WTC11 (cell line): ENCODE data around the gene MRE11. TPM values are rescaled to one million over a fixed set of nuclear protein-coding genes. Genes with fewer than 3 reads are reported as not detected.

Source experiments
- ATAC-seq: fragments of 200-7000 bp; cut with Tn5 transposase; 2 replicates; pipeline ENCODE4 v1.10.0; 2021; ENCODE audit warnings: mild to moderate bottlenecking, moderate library complexity
- CTCF ChIA-PET: fragments of 300-600 bp; sonication (Branson Sonifier 250); formaldehyde crosslinking; loops from one replicate; lab custom pipeline; 2021; ENCODE audit warnings: antibody characterized with exemption; lab: Charles Lee
- POLR2A ChIA-PET: fragments of 350-600 bp; sonication (Branson Sonifier 250); formaldehyde crosslinking; loops from one replicate; lab custom pipeline; 2021; ENCODE audit warnings: antibody characterized with exemption; lab: Charles Lee
- DNase-seq: peaks from one replicate; pipeline ENCODE4 v3.0.0; 2021; ENCODE audit warnings: low spot score
- H3K27ac Mint-ChIP-seq: 2 replicates; pipeline ENCODE4 v1.8.0; 2021; ENCODE audit warnings: mixed read lengths
- H3K27me3 Mint-ChIP-seq: 2 replicates; pipeline ENCODE4 v1.8.0; 2021; ENCODE audit warnings: low read depth, mild to moderate bottlenecking, moderate library complexity, mixed read lengths
- H3K36me3 Mint-ChIP-seq: 2 replicates; pipeline ENCODE4 v1.8.0; 2021; ENCODE audit warnings: mixed read lengths
- H3K4me1 Mint-ChIP-seq: 2 replicates; pipeline ENCODE4 v1.8.0; 2022; ENCODE audit warnings: mixed read lengths
- H3K4me3 Mint-ChIP-seq: 2 replicates; pipeline ENCODE4 v1.8.0; 2021; ENCODE audit warnings: mild to moderate bottlenecking, moderate library complexity, mixed read lengths
- H3K9me3 Mint-ChIP-seq: 2 replicates; pipeline ENCODE4 v1.8.0; 2021; ENCODE audit warnings: mixed read lengths
- FOXJ3 ChIP-seq: sonication (generic); formaldehyde crosslinking; IDR thresholded peaks from 2 replicates; pipeline ENCODE4 v1.9.0; 2021; ENCODE audit warnings: missing genetic modification reagents, mild to moderate bottlenecking, borderline replicate concordance
- FOXP1 ChIP-seq: sonication (generic); formaldehyde crosslinking; IDR thresholded peaks from 2 replicates; pipeline ENCODE4 v1.8.0; 2022; ENCODE audit warnings: missing genetic modification reagents, mild to moderate bottlenecking, moderate library complexity, borderline replicate concordance
- GRHL2 ChIP-seq: fragments of 250-450 bp; sonication (Bioruptor Pico); IDR thresholded peaks from 2 replicates; pipeline ENCODE4 v1.8.0; 2022; ENCODE audit warnings: mild to moderate bottlenecking, moderate library complexity; ENCODE audit not compliant: insufficient replicate concordance, severe bottlenecking
- MXD4 ChIP-seq: fragments of 250-450 bp; sonication (Bioruptor Pico); IDR thresholded peaks from 2 replicates; pipeline ENCODE4 v1.8.0; 2021; ENCODE audit warnings: mild to moderate bottlenecking, moderate library complexity, borderline replicate concordance
- SMAD4 ChIP-seq: sonication (generic); formaldehyde crosslinking; IDR thresholded peaks from 2 replicates; pipeline ENCODE4 v1.8.0; 2022; ENCODE audit warnings: mild to moderate bottlenecking, missing genetic modification reagents
- TCF7 ChIP-seq: sonication (generic); formaldehyde crosslinking; IDR thresholded peaks from 2 replicates; pipeline ENCODE4 v1.8.0; 2022; ENCODE audit warnings: mild to moderate bottlenecking, low read depth, missing genetic modification reagents, moderate library complexity
- TEAD4 ChIP-seq: sonication (generic); formaldehyde crosslinking; IDR thresholded peaks from 2 replicates; pipeline ENCODE4 v1.8.0; 2022; ENCODE audit warnings: mild to moderate bottlenecking, missing genetic modification reagents
- ZNF138 ChIP-seq: sonication (generic); formaldehyde crosslinking; conservative IDR thresholded peaks from 2 replicates; pipeline ENCODE4 v1.8.1; 2022; ENCODE audit warnings: mild to moderate bottlenecking, moderate library complexity, missing genetic modification reagents
- ZNF232 ChIP-seq: sonication (generic); formaldehyde crosslinking; IDR thresholded peaks from 2 replicates; pipeline ENCODE4 v1.8.0; 2022; ENCODE audit warnings: mild to moderate bottlenecking, missing genetic modification reagents
- ZNF263 ChIP-seq: sonication (generic); formaldehyde crosslinking; IDR thresholded peaks from 2 replicates; pipeline ENCODE4 v1.8.1; 2022; ENCODE audit warnings: low read depth, mild to moderate bottlenecking, moderate library complexity, missing genetic modification reagents
- total RNA-seq: library from RNA; stranded (reverse); gene quantifications from 3 replicates; pipeline ENCODE4 v1.2.3, GENCODE V29; 2021
- TF ChIP-seq, protein P1 (sequence below): fragments of 250-450 bp; sonication (Bioruptor Pico); IDR thresholded peaks from 2 replicates; pipeline ENCODE4 v1.9.0; 2021; ENCODE audit warnings: mild to moderate bottlenecking, borderline replicate concordance
- TF ChIP-seq, protein P2 (sequence below): sonication (generic); formaldehyde crosslinking; IDR thresholded peaks from 2 replicates; pipeline ENCODE4 v1.8.0; 2022; ENCODE audit warnings: mild to moderate bottlenecking, missing genetic modification reagents
- TF ChIP-seq, protein P3 (sequence below): sonication (generic); formaldehyde crosslinking; IDR thresholded peaks from 2 replicates; pipeline ENCODE4 v1.8.1; 2023; ENCODE audit warnings: mild to moderate bottlenecking, missing genetic modification reagents
- TF ChIP-seq, protein P4 (sequence below): fragments of 250-450 bp; sonication (Bioruptor Pico); IDR thresholded peaks from 2 replicates; pipeline ENCODE4 v1.9.0; 2021; ENCODE audit warnings: mild to moderate bottlenecking
- TF ChIP-seq, protein P5 (sequence below): sonication (generic); formaldehyde crosslinking; conservative IDR thresholded peaks from 2 replicates; pipeline ENCODE4 v1.8.1; 2022; ENCODE audit warnings: mild to moderate bottlenecking, missing genetic modification reagents
- TF ChIP-seq, protein P6 (sequence below): sonication (generic); formaldehyde crosslinking; IDR thresholded peaks from 2 replicates; pipeline ENCODE4 v1.8.0; 2022; ENCODE audit warnings: mild to moderate bottlenecking, missing genetic modification reagents
- TF ChIP-seq, protein P7 (sequence below): sonication (generic); formaldehyde crosslinking; conservative IDR thresholded peaks from 2 replicates; pipeline ENCODE4 v1.8.1; 2023; ENCODE audit warnings: mild to moderate bottlenecking, low read depth, missing genetic modification reagents, moderate library complexity
- TF ChIP-seq, protein P8 (sequence below): sonication (generic); formaldehyde crosslinking; IDR thresholded peaks from 2 replicates; pipeline ENCODE4 v1.8.1; 2023; ENCODE audit warnings: mild to moderate bottlenecking, missing genetic modification reagents

Gene MRE11
- total RNA-seq, 1 experiment from 2014 or later: 34.3 TPM

DNA sequence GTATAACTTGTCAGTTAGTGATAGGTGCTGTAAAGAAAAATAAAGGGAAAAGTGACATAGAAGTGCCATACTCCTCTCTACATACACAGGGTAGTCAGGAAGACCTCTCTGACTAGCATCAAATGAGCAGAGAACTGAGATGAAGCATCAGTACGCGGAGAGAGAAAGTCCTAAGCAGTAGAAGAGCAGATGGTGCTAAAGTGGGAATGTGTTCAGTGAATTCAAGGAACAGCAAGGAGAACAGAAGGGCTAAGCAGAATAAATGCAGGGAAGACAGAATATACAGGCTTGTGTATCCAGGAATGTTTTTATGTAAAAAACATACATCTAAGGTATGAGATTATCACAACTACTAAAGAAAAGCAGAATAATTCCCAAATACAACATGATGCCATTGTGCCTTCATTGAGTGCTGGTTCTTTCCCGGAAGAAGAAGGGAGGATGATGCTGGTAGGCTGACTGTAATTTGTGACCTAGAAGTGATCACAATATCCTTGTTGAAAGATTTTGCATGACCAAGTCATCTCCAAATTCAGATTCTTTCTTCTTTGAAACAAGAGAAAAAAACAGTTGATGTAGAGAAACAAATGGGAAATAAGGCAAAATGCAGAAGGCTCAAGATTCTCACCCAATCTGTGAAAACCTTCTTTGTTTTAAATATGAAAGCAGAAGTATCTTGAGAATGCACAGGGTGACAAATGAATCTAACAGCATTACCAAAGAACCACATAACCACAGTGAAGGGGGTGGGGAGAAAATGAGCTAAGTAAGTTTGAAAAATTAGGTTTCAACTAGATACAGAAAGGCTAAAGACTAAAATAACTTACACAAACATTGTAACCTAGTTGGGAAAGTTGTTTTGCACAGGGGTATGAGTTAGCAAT, 20.5 kb downstream of the MRE11 start:
- POLR2A ChIA-PET: no interaction called here
- Mint-ChIP-seq H3K9me3 (no peaks in the 10 kb centered on the region), H3K36me3 (peaks cover 13% of the 10 kb centered on the region), H3K4me1 (peaks cover 22% of the 10 kb centered on the region), H3K27me3 (no peaks in the 10 kb centered on the region), H3K4me3 (peak overlapping the region; percentile 30), H3K27ac (peak overlapping the region; percentile 91)
- TF ChIP-seq TEAD4 (CRISPR knock-in tag) (no peak), FOXJ3 (no peak), TCF7 (CRISPR knock-in tag) (no peak), MXD4 (no peak), FOXP1 (CRISPR knock-in tag) (no peak)
- TF ChIP-seq, protein P1, sequence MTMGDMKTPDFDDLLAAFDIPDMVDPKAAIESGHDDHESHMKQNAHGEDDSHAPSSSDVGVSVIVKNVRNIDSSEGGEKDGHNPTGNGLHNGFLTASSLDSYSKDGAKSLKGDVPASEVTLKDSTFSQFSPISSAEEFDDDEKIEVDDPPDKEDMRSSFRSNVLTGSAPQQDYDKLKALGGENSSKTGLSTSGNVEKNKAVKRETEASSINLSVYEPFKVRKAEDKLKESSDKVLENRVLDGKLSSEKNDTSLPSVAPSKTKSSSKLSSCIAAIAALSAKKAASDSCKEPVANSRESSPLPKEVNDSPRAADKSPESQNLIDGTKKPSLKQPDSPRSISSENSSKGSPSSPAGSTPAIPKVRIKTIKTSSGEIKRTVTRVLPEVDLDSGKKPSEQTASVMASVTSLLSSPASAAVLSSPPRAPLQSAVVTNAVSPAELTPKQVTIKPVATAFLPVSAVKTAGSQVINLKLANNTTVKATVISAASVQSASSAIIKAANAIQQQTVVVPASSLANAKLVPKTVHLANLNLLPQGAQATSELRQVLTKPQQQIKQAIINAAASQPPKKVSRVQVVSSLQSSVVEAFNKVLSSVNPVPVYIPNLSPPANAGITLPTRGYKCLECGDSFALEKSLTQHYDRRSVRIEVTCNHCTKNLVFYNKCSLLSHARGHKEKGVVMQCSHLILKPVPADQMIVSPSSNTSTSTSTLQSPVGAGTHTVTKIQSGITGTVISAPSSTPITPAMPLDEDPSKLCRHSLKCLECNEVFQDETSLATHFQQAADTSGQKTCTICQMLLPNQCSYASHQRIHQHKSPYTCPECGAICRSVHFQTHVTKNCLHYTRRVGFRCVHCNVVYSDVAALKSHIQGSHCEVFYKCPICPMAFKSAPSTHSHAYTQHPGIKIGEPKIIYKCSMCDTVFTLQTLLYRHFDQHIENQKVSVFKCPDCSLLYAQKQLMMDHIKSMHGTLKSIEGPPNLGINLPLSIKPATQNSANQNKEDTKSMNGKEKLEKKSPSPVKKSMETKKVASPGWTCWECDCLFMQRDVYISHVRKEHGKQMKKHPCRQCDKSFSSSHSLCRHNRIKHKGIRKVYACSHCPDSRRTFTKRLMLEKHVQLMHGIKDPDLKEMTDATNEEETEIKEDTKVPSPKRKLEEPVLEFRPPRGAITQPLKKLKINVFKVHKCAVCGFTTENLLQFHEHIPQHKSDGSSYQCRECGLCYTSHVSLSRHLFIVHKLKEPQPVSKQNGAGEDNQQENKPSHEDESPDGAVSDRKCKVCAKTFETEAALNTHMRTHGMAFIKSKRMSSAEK (CRISPR knock-in tag): no peak
- TF ChIP-seq, protein P2, sequence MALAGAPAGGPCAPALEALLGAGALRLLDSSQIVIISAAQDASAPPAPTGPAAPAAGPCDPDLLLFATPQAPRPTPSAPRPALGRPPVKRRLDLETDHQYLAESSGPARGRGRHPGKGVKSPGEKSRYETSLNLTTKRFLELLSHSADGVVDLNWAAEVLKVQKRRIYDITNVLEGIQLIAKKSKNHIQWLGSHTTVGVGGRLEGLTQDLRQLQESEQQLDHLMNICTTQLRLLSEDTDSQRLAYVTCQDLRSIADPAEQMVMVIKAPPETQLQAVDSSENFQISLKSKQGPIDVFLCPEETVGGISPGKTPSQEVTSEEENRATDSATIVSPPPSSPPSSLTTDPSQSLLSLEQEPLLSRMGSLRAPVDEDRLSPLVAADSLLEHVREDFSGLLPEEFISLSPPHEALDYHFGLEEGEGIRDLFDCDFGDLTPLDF (CRISPR knock-in tag): no peak
- TF ChIP-seq, protein P3, sequence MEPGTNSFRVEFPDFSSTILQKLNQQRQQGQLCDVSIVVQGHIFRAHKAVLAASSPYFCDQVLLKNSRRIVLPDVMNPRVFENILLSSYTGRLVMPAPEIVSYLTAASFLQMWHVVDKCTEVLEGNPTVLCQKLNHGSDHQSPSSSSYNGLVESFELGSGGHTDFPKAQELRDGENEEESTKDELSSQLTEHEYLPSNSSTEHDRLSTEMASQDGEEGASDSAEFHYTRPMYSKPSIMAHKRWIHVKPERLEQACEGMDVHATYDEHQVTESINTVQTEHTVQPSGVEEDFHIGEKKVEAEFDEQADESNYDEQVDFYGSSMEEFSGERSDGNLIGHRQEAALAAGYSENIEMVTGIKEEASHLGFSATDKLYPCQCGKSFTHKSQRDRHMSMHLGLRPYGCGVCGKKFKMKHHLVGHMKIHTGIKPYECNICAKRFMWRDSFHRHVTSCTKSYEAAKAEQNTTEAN (CRISPR knock-in tag): no peak
- TF ChIP-seq, protein P4, sequence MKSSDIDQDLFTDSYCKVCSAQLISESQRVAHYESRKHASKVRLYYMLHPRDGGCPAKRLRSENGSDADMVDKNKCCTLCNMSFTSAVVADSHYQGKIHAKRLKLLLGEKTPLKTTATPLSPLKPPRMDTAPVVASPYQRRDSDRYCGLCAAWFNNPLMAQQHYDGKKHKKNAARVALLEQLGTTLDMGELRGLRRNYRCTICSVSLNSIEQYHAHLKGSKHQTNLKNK (CRISPR knock-in tag): no peak
- TF ChIP-seq, protein P5, sequence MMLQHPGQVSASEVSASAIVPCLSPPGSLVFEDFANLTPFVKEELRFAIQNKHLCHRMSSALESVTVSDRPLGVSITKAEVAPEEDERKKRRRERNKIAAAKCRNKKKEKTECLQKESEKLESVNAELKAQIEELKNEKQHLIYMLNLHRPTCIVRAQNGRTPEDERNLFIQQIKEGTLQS (CRISPR knock-in tag): no peak
- TF ChIP-seq, all 79 proteins: peak for 0
- DNase-seq (no peak), ATAC-seq (peak; percentile 38; the same call in 1 of the 2 replicates)
- CTCF ChIA-PET: no interaction called here

DNA sequence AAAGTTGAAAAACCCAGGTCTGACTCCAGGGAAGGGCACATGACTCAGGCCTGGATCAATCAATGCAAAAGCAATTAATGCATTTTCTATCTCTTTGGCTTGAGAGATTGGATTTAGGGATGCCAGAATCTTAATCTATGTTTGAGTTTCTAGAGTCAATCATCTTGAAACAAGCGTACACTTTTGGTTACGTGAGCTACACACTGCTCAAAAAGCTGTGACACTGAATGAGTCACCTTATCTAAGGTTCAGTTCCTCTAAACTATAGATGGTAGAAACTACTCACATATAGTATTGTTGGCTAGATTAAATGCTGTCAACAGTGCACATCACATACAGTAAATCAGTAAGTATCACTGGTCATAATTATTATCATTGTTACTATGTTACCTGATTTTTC, 24.2 kb downstream of the MRE11 start:
- ATAC-seq (no peak), DNase-seq (no peak)
- Mint-ChIP-seq H3K36me3 (peaks cover 17% of the 10 kb centered on the region), H3K27me3 (no peaks in the 10 kb centered on the region), H3K4me1 (peaks cover 18% of the 10 kb centered on the region), H3K27ac (no peak overlapping the region), H3K4me3 (no peak overlapping the region), H3K9me3 (peaks cover 1% of the 10 kb centered on the region; the same call in 1 of the 2 replicates)
- POLR2A ChIA-PET: no interaction called here
- CTCF ChIA-PET: no interaction called here
- TF ChIP-seq ZNF138 (CRISPR knock-in tag) (no peak), TEAD4 (CRISPR knock-in tag) (no peak), ZNF263 (CRISPR knock-in tag) (no peak), FOXJ3 (no peak), ZNF232 (no peak), SMAD4 (CRISPR knock-in tag) (no peak), TCF7 (CRISPR knock-in tag) (no peak), GRHL2 (CRISPR knock-in tag) (no peak), MXD4 (no peak)
- TF ChIP-seq, protein P6, sequence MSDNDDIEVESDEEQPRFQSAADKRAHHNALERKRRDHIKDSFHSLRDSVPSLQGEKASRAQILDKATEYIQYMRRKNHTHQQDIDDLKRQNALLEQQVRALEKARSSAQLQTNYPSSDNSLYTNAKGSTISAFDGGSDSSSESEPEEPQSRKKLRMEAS (CRISPR knock-in tag): no peak
- TF ChIP-seq, protein P3 (CRISPR knock-in tag): no peak
- TF ChIP-seq, protein P7, sequence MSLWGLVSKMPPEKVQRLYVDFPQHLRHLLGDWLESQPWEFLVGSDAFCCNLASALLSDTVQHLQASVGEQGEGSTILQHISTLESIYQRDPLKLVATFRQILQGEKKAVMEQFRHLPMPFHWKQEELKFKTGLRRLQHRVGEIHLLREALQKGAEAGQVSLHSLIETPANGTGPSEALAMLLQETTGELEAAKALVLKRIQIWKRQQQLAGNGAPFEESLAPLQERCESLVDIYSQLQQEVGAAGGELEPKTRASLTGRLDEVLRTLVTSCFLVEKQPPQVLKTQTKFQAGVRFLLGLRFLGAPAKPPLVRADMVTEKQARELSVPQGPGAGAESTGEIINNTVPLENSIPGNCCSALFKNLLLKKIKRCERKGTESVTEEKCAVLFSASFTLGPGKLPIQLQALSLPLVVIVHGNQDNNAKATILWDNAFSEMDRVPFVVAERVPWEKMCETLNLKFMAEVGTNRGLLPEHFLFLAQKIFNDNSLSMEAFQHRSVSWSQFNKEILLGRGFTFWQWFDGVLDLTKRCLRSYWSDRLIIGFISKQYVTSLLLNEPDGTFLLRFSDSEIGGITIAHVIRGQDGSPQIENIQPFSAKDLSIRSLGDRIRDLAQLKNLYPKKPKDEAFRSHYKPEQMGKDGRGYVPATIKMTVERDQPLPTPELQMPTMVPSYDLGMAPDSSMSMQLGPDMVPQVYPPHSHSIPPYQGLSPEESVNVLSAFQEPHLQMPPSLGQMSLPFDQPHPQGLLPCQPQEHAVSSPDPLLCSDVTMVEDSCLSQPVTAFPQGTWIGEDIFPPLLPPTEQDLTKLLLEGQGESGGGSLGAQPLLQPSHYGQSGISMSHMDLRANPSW: no peak
- TF ChIP-seq, protein P8, sequence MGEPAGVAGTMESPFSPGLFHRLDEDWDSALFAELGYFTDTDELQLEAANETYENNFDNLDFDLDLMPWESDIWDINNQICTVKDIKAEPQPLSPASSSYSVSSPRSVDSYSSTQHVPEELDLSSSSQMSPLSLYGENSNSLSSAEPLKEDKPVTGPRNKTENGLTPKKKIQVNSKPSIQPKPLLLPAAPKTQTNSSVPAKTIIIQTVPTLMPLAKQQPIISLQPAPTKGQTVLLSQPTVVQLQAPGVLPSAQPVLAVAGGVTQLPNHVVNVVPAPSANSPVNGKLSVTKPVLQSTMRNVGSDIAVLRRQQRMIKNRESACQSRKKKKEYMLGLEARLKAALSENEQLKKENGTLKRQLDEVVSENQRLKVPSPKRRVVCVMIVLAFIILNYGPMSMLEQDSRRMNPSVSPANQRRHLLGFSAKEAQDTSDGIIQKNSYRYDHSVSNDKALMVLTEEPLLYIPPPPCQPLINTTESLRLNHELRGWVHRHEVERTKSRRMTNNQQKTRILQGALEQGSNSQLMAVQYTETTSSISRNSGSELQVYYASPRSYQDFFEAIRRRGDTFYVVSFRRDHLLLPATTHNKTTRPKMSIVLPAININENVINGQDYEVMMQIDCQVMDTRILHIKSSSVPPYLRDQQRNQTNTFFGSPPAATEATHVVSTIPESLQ: no peak
